K562 (cell line): ENCODE data around the gene PSMC3IP. TPM values are rescaled to one million over a fixed set of nuclear protein-coding genes. Genes with fewer than 3 reads are reported as not detected.

Source experiments
- ATAC-seq: fragments of 200-7000 bp; cut with Tn5 transposase; 3 replicates; pipeline ENCODE4 v1.9.1; 2020; ENCODE audit warnings: moderate library complexity
- BruUV-seq: library from RNA; stranded (reverse); fragments of 400-500 nt; replicated peaks from 2 replicates; lab custom pipeline; 2021; lab: Mats Ljungman, UMichigan
- CTCF ChIA-PET: fragments of 300-600 bp; formaldehyde crosslinking; extraction: SDS; loops from one replicate; lab custom pipeline; 2021; ENCODE audit warnings: low intra/inter-chr PET ratio; lab: Yijun Ruan, JAX
- POLR2A ChIA-PET: fragments of 300-600, 350-650 bp; sonication (Branson Sonifier 250); formaldehyde crosslinking; extraction: SDS; loops from one replicate; lab custom pipeline; 2021; ENCODE audit warnings: antibody characterized with exemption, inconsistent platforms; lab: Yijun Ruan, JAX
- DNase-seq, 4 experiments: peaks; one replicate each; pipeline versions ENCODE4 v3.0.0 to v3.0.0-alpha.2; 2011 to 2018; ENCODE audit warnings: low spot score in 3 of 4, mixed read lengths in 3 of 4; ENCODE audit errors: extremely low read depth in 1 of 4
- FAIRE-seq: peaks from 2 replicates; lab custom pipeline; 2011; peaks lifted over from hg19 to GRCh38; lab: Jason Lieb, UNC
- H2AFZ ChIP-seq: 2 replicates; pipeline ENCODE4 v1.6.0; 2011; ENCODE audit warnings: low read depth, low read length, control low read depth, inconsistent platforms
- H3K27ac ChIP-seq: fragments of 200-600 bp; 3 replicates; pipeline ENCODE4 v1.8.0; 2011; ENCODE audit warnings: low read depth, mild to moderate bottlenecking, control low read depth, inconsistent platforms, low read length, moderate library complexity, mixed read lengths; ENCODE audit errors: extremely low read depth
- H3K27me3 ChIP-seq, 2 experiments: fragments of 300-600 bp in 1 of 2; 2 replicates in 1 of 2; 3 replicates in 1 of 2; pipeline versions ENCODE4 v1.6.0 to v1.8.0; 2011; ENCODE audit warnings: inconsistent platforms in 2 of 2, low read length in 2 of 2, mild to moderate bottlenecking in 1 of 2, mixed read lengths in 1 of 2, moderate library complexity in 1 of 2; ENCODE audit not compliant: control insufficient read depth in 2 of 2, insufficient read depth in 2 of 2
- H3K36me3 ChIP-seq: fragments of 300-600 bp; 3 replicates; pipeline ENCODE4 v1.8.0; 2011; ENCODE audit warnings: mild to moderate bottlenecking, low read length, inconsistent platforms; ENCODE audit not compliant: control insufficient read depth, insufficient read depth
- H3K4me1 ChIP-seq, 2 experiments: fragments of 200-600 bp in 1 of 2; replicated peaks in 1 of 2; 2 replicates in 1 of 2; 3 replicates in 1 of 2; pipeline versions ENCODE4 v1.5.1 to v1.8.0; 2011; ENCODE audit warnings: inconsistent platforms in 2 of 2, low read length in 2 of 2, mild to moderate bottlenecking in 1 of 2, mixed read lengths in 1 of 2, moderate library complexity in 1 of 2; ENCODE audit not compliant: control insufficient read depth in 2 of 2, insufficient read depth in 2 of 2
- H3K4me2 ChIP-seq: 2 replicates; pipeline ENCODE4 v1.6.1; 2011; ENCODE audit warnings: low read length, control low read depth, inconsistent platforms, mixed read lengths; ENCODE audit not compliant: insufficient read depth
- H3K4me3 ChIP-seq: fragments of 200-600 bp; sonication (generic), shearing (Covaris generic); 2 replicates; pipeline ENCODE4 v1.5.1; 2016; ENCODE audit warnings: control low read depth, inconsistent platforms
- H3K79me2 ChIP-seq: fragments of 200-600 bp; 3 replicates; pipeline ENCODE4 v1.8.0; 2011; ENCODE audit warnings: low read length, inconsistent platforms; ENCODE audit not compliant: control insufficient read depth, insufficient read depth
- H3K9ac ChIP-seq, 2 experiments: 2 replicates each; pipeline versions ENCODE4 v1.6.0 to v1.6.1; 2011; ENCODE audit warnings: low read depth in 2 of 2, low read length in 2 of 2, control low read depth in 1 of 2, inconsistent platforms in 1 of 2, mild to moderate bottlenecking in 1 of 2, mixed read lengths in 1 of 2; ENCODE audit not compliant: insufficient read depth in 1 of 2
- H3K9me1 ChIP-seq: one replicate; pipeline ENCODE4 v1.6.0; 2011; ENCODE audit warnings: inconsistent platforms, mild to moderate bottlenecking, low read length, moderate library complexity; ENCODE audit not compliant: control insufficient read depth, insufficient read depth
- H3K9me3 ChIP-seq: replicated peaks from 2 replicates; pipeline ENCODE4 v1.5.1; 2011; ENCODE audit warnings: low read depth, low read length, inconsistent platforms; ENCODE audit not compliant: control insufficient read depth, insufficient read depth
- H4K20me1 ChIP-seq: replicated peaks from 2 replicates; pipeline ENCODE4 v1.6.1; 2011; ENCODE audit warnings: low read length, inconsistent platforms, mixed read lengths; ENCODE audit not compliant: control insufficient read depth, insufficient read depth
- CHCHD3 ChIP-seq: fragments of 250-450 bp; sonication (Bioruptor Pico); IDR thresholded peaks from 2 replicates; pipeline ENCODE4 v2.1.2; 2022; ENCODE audit warnings: mild to moderate bottlenecking
- KLF10 ChIP-seq: fragments of 250-450 bp; sonication (Bioruptor Pico); IDR thresholded peaks from 2 replicates; pipeline ENCODE4 v1.6.1; 2021; ENCODE audit warnings: matching md5 sums
- MTA3 ChIP-seq: fragments of 450-650 bp; formaldehyde crosslinking; IDR thresholded peaks from 2 replicates; pipeline ENCODE4 v1.6.1; 2017; ENCODE audit warnings: mild to moderate bottlenecking, borderline replicate concordance
- ZFX ChIP-seq: sonication (generic); formaldehyde crosslinking; IDR thresholded peaks from 2 replicates; pipeline ENCODE4 v1.8.0; 2022; ENCODE audit warnings: mild to moderate bottlenecking, missing genetic modification reagents, moderate library complexity
- WGBS: fragments of 100-300 bp; shearing (Covaris generic); methylation state at CpG from one replicate; pipeline ENCODE4 v1.1.6; 2016; ENCODE audit warnings: low coverage, mixed read lengths; ENCODE audit not compliant: insufficient coverage; ENCODE audit errors: missing lambda C conversion rate; 5-methylcytosine and 5-hydroxymethylcytosine counted together
- in situ Hi-C: fragments of 300-500 bp; cut with MboI; formaldehyde crosslinking; loops from 4 replicates; pipeline ENCODE4 v1.15.0; 2018; ENCODE audit warnings: inconsistent platforms, mixed read lengths
- intact Hi-C: fragments of 100-400 bp; cut with micrococcal nuclease; formaldehyde crosslinking; loops from 2 replicates; pipeline ENCODE4 v1.14.2; 2022
- polyA plus RNA-seq, 8 experiments: library from polyadenylated mRNA; depleted of rRNA in 4 of 8; stranded (reverse) in 5 of 8; unstranded in 3 of 8; fragments of >200 nt; fragmentation: Nextera tagmentation in 2 of 8; fragmentation: Illumina TruSeq in 1 of 8; extraction: Ambion mirVana in 2 of 8; extraction: Trizol in 1 of 8; gene quantifications; 2 replicates each; pipeline versions ENCODE4 v1.2.1 to v1.2.3, GENCODE V29; 2011 to 2014; ENCODE audit warnings: inconsistent platforms in 1 of 8, missing spikeins in 1 of 8
- total RNA-seq, 7 experiments: library from RNA; depleted of rRNA in 6 of 7; stranded (reverse); fragments of >200 nt in 6 of 7; fragmentation: Illumina TruSeq in 2 of 7; extraction: Trizol in 2 of 7; gene quantifications; 2 replicates each; pipeline versions ENCODE4 v1.2.1 to v1.2.3, GENCODE V29; 2011 to 2021; ENCODE audit warnings: low replicate concordance in 1 of 7
- TF ChIP-seq, protein P1 (sequence below): fragments of 250-450 bp; sonication (Bioruptor Pico); IDR thresholded peaks from 2 replicates; pipeline ENCODE4 v1.8.0; 2021; ENCODE audit warnings: borderline replicate concordance, mild to moderate bottlenecking, moderate library complexity; ENCODE audit not compliant: poor library complexity, severe bottlenecking

PSMC3IP gene
- total and polyA plus RNA-seq, 9 of the 15 experiments (the other 6 are each of a cell fraction or from before 2014, with no cell fraction given): 13.8 to 65.6 (median 32.8) TPM

DNA sequence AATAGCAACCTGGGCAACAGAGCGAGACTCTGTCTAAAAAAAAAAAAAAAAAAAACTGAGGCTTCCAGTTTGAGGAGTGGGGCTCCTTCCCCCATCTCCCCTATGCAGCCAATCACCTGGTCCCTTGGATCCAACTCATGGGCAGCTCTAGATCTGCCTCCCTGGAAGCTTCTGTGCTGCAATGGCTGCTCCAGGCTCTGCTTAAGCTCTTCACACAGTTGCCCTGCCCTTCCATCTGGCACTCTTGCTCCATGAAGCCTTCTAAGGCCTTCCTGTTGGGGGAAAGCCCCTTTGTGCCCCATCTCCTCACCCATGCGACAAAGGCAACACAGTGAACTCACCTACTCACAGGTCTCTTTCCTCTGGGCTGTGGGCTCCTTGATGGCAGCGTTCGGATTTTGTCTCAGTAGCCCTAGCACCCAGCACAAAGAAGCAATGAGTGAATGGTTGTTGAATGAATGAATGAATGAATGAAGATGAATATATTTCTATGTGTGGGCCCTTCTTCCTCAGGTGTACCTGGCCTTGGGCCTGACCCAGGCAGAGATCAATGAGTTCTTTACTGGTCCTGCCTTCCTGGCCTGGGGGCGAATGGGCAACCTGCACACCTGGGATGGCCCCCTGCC, 39.6 kb downstream of the PSMC3IP start:
- ChIA-PET POLR2A (interaction anchor here (0.7 to 1.6 kb wide), 2 partner anchors 17 to 25 kb away, joined by 4 read pairs; no protein-coding TSS in a partner anchor), CTCF (no interaction called here)
- Histone ChIP-seq H3K9ac (peak overlapping the region in 1 of 2 experiments; percentile 15; a peak in 1 of 4 replicates), H3K4me1 (peaks cover 23 to 44% of the 10 kb centered on the region in 2 experiments; a peak in 4 of 5 replicates), H3K36me3 (peaks cover 28% of the 10 kb centered on the region; the same call in 2 of the 3 replicates), H3K27ac (no peak overlapping the region), H3K27me3 (no peaks in the 10 kb centered on the region), H3K4me2 (no peak overlapping the region), H3K4me3 (no peak overlapping the region), H3K79me2 (peaks cover 17% of the 10 kb centered on the region), H3K9me1 (no peaks in the 10 kb centered on the region), H2AFZ (no peak overlapping the region), H3K9me3 (no peaks in the 10 kb centered on the region), H4K20me1 (no peaks in the 10 kb centered on the region; the same call in 1 of the 2 replicates)
- BruUV-seq: no TSS peak
- intact Hi-C loops (no loop called here), in situ Hi-C loops (no loop called here)
- TF ChIP-seq CHCHD3 (CRISPR knock-in tag): no peak
- no peak for TF ChIP-seq KLF10 (CRISPR knock-in tag)
- TF ChIP-seq, protein P1, sequence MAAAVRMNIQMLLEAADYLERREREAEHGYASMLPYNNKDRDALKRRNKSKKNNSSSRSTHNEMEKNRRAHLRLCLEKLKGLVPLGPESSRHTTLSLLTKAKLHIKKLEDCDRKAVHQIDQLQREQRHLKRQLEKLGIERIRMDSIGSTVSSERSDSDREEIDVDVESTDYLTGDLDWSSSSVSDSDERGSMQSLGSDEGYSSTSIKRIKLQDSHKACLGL: no peak
- no peak for TF ChIP-seq MTA3
- no peak for TF ChIP-seq ZFX (CRISPR knock-in tag)
- ATAC-seq: no peak
- no peak for FAIRE-seq
- WGBS: 92% methylated on average over 5 of the region's 5 CpGs
- peak in 1 of 4 experiments; percentile 4 for DNase-seq
